Measurements from ENCODE around the gene PNO1. TPM values are rescaled to one million over a fixed set of nuclear protein-coding genes. Genes with fewer than 3 reads are reported as not detected.

Gene PNO1
- total and polyA plus RNA-seq, 2 experiments from 2014 or later: 14.5 to 23.3 TPM

GRCh38 chr2:68176657-68177056 is 19.0 kb downstream of the PNO1 start:
- H3K4me3 ChIP-seq: no peak overlapping the region
- H3K9me3 ChIP-seq (ENCODE audit: low read depth): no peaks in the 10 kb centered on the region
- H2AFZ ChIP-seq: no peak overlapping the region
- 83 to 86% methylated on average over 7 of the region's 7 CpGs for WGBS, 2 experiments (ENCODE audit: low coverage in 1 of 2, low lambda C conversion rate in 2 of 2, missing lambda C conversion rate in 2 of 2)
- H4K20me1 ChIP-seq (ENCODE audit: insufficient read depth): no peaks in the 10 kb centered on the region
- no peaks in the 10 kb centered on the region for H3K27me3 ChIP-seq (replicated peaks; ENCODE audit: insufficient read depth)
- no peak overlapping the region for H3K4me2 ChIP-seq (ENCODE audit: unreplicated experiment)
- no peak for TF ChIP-seq EZH2 (IDR thresholded peaks at IDR 0.05; ENCODE audit: insufficient read depth, poor library complexity, severe bottlenecking)
- no peak for TF ChIP-seq EZH2phosphoT487 (IDR thresholded peaks at IDR 0.05; ENCODE audit: insufficient read depth, low read depth)
- H3K9me2 ChIP-seq (ENCODE audit: insufficient read depth): no peaks in the 10 kb centered on the region
- in situ Hi-C loops (cut with MboI): no loop called here
- H3K4me1 ChIP-seq (ENCODE audit: insufficient read depth): no peaks in the 10 kb centered on the region
- H3K27ac ChIP-seq: no peak overlapping the region
- DNase-seq: no peak
- peaks cover 26% of the 10 kb centered on the region; the same call in 1 of the 2 replicates for H3K36me3 ChIP-seq (ENCODE audit: low read depth)
- peaks cover 40% of the 10 kb centered on the region for H3K79me2 ChIP-seq (ENCODE audit: insufficient read depth)
- peaks cover 22% of the 10 kb centered on the region; the same call in 1 of the 2 replicates for H3F3A ChIP-seq (ENCODE audit: insufficient read depth)
- no peak overlapping the region for H3K9ac ChIP-seq

GRCh38 chr2:68177541-68177940 is 19.9 kb downstream of the PNO1 start:
- TF ChIP-seq EZH2 (IDR thresholded peaks at IDR 0.05; ENCODE audit: insufficient read depth, poor library complexity, severe bottlenecking): no peak
- TF ChIP-seq EZH2phosphoT487 (IDR thresholded peaks at IDR 0.05; ENCODE audit: insufficient read depth, low read depth): no peak
- in situ Hi-C loops (cut with MboI): no loop called here

GRCh38 chr2:68178432-68178831 is 20.7 kb downstream of the PNO1 start:
- no peak for TF ChIP-seq EZH2phosphoT487 (IDR thresholded peaks at IDR 0.05; ENCODE audit: insufficient read depth, low read depth)
- TF ChIP-seq EZH2 (IDR thresholded peaks at IDR 0.05; ENCODE audit: insufficient read depth, poor library complexity, severe bottlenecking): no peak
- H2AFZ ChIP-seq: no peak overlapping the region
- peaks cover 31% of the 10 kb centered on the region; the same call in 1 of the 2 replicates for H3K36me3 ChIP-seq (ENCODE audit: low read depth)
- H3K4me2 ChIP-seq (ENCODE audit: unreplicated experiment): no peak overlapping the region
- H3K4me1 ChIP-seq (ENCODE audit: insufficient read depth): no peaks in the 10 kb centered on the region
- H4K20me1 ChIP-seq (ENCODE audit: insufficient read depth): no peaks in the 10 kb centered on the region
- H3K27ac ChIP-seq: no peak overlapping the region
- no peaks in the 10 kb centered on the region for H3K9me2 ChIP-seq (ENCODE audit: insufficient read depth)
- 98 to 100% methylated on average over 3 of the region's 3 CpGs for WGBS, 2 experiments (ENCODE audit: low coverage in 1 of 2, low lambda C conversion rate in 2 of 2, missing lambda C conversion rate in 2 of 2)
- H3K9ac ChIP-seq: no peak overlapping the region
- H3K9me3 ChIP-seq (ENCODE audit: low read depth): no peaks in the 10 kb centered on the region
- peaks cover 12% of the 10 kb centered on the region; the same call in 1 of the 2 replicates for H3F3A ChIP-seq (ENCODE audit: insufficient read depth)
- H3K27me3 ChIP-seq (replicated peaks; ENCODE audit: insufficient read depth): no peaks in the 10 kb centered on the region
- no peak for DNase-seq
- in situ Hi-C loops (cut with MboI): no loop called here
- H3K4me3 ChIP-seq: no peak overlapping the region
- H3K79me2 ChIP-seq (ENCODE audit: insufficient read depth): peaks cover 57% of the 10 kb centered on the region

More at GRCh38 chr2:68177541-68177940, 19.9 kb downstream of the PNO1 start:
- Histone ChIP-seq H3K4me1 (ENCODE audit: insufficient read depth) (no peaks in the 10 kb centered on the region), H4K20me1 (ENCODE audit: insufficient read depth) (no peaks in the 10 kb centered on the region), H3K4me3 (no peak overlapping the region), H3K27ac (no peak overlapping the region), H3F3A (ENCODE audit: insufficient read depth) (peaks cover 19% of the 10 kb centered on the region; the same call in 1 of the 2 replicates), H3K9me2 (ENCODE audit: insufficient read depth) (no peaks in the 10 kb centered on the region), H3K9ac (no peak overlapping the region), H3K36me3 (ENCODE audit: low read depth) (peaks cover 30% of the 10 kb centered on the region; the same call in 1 of the 2 replicates), H3K9me3 (ENCODE audit: low read depth) (no peaks in the 10 kb centered on the region), H3K4me2 (ENCODE audit: unreplicated experiment) (no peak overlapping the region), H3K27me3 (replicated peaks; ENCODE audit: insufficient read depth) (no peaks in the 10 kb centered on the region), H2AFZ (no peak overlapping the region), H3K79me2 (ENCODE audit: insufficient read depth) (peaks cover 48% of the 10 kb centered on the region)
- WGBS, 2 experiments (ENCODE audit: low coverage in 1 of 2, low lambda C conversion rate in 2 of 2, missing lambda C conversion rate in 2 of 2): 21 to 33% methylated on average over 2 of the region's 2 CpGs
- no peak for DNase-seq

- Histone ChIP-seq H3K36me3 (ENCODE audit: low read depth) (peaks cover 34% of the 10 kb centered on the region; the same call in 1 of the 2 replicates), H3F3A (ENCODE audit: insufficient read depth) (peaks cover 10% of the 10 kb centered on the region; the same call in 1 of the 2 replicates)
- DNase-seq: no peak
These were observed 21.4 kb downstream of the PNO1 start for GRCh38 chr2:68178954-68179627.

More at GRCh38 chr2:68178954-68179627, 21.4 kb downstream of the PNO1 start:
- H3K27me3 ChIP-seq (replicated peaks; ENCODE audit: insufficient read depth): no peaks in the 10 kb centered on the region
- 82 to 83% methylated on average over 4 of the region's 4 CpGs for WGBS, 2 experiments (ENCODE audit: low coverage in 1 of 2, low lambda C conversion rate in 2 of 2, missing lambda C conversion rate in 2 of 2)
- H2AFZ ChIP-seq: no peak overlapping the region
- H3K4me2 ChIP-seq (ENCODE audit: unreplicated experiment): no peak overlapping the region
- H3K9me3 ChIP-seq (ENCODE audit: low read depth): no peaks in the 10 kb centered on the region
- no peaks in the 10 kb centered on the region for H3K9me2 ChIP-seq (ENCODE audit: insufficient read depth)
- no peaks in the 10 kb centered on the region for H3K4me1 ChIP-seq (ENCODE audit: insufficient read depth)
- H3K9ac ChIP-seq: no peak overlapping the region
- no peaks in the 10 kb centered on the region for H4K20me1 ChIP-seq (ENCODE audit: insufficient read depth)
- H3K79me2 ChIP-seq (ENCODE audit: insufficient read depth): peaks cover 64% of the 10 kb centered on the region
- no peak overlapping the region for H3K4me3 ChIP-seq
- TF ChIP-seq EZH2 (IDR thresholded peaks at IDR 0.05; ENCODE audit: insufficient read depth, poor library complexity, severe bottlenecking) (no peak), EZH2phosphoT487 (IDR thresholded peaks at IDR 0.05; ENCODE audit: insufficient read depth, low read depth) (no peak)
- no peak overlapping the region for H3K27ac ChIP-seq
- in situ Hi-C loops (cut with MboI): no loop called here
